ENCODE measurements around the gene DYNLRB1.

Gene DYNLRB1

GRCh38 chr20:34547844-34548613, 31.8 kb downstream of the DYNLRB1 start:
- no peak for TF ChIP-seq CTCF (IDR thresholded peaks at IDR 0.05; ENCODE audit: control insufficient read depth, extremely low read depth, insufficient read depth)
- no peak for DNase-seq (ENCODE audit: low read depth)
- H3K4me3 ChIP-seq (ENCODE audit: low read depth, low read length) = no peak overlapping the region

DNA sequence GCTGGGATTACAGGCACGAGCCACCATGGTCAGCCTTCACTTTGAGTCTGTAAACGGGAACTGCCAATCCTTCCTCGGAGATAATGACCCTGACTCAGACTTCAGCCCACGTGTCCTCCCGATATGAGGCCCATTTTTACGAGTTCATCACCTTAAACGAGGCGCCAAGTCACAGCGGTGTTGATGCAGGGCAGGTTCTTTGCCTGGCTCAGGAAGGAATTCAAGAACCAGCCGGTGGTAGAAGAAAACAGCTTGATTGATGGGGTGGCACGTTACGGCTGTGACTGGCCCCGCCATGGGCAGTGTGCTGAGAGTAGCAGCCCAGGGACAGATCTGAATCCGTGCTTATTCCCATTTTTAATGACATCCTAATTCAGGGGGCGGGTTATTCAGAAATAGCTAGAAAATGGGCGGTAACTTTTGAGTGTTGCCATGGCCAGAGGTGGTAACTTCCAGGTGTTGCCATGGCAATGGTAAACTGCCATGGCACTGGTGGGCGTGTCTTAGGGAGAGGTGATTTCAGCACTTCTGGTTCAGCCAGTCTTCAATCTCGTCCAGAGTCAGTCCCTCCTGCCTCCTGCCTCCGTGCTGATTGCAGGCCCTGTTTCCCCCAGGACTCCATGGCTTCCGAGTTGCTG, 33.2 kb downstream of the DYNLRB1 start:
- H3K4me3 ChIP-seq (ENCODE audit: low read depth, low read length) = no peak overlapping the region
- TF ChIP-seq CTCF (IDR thresholded peaks at IDR 0.05; ENCODE audit: control insufficient read depth, extremely low read depth, insufficient read depth) = no peak
- DNase-seq (ENCODE audit: low read depth) = peak; percentile 81

DNA sequence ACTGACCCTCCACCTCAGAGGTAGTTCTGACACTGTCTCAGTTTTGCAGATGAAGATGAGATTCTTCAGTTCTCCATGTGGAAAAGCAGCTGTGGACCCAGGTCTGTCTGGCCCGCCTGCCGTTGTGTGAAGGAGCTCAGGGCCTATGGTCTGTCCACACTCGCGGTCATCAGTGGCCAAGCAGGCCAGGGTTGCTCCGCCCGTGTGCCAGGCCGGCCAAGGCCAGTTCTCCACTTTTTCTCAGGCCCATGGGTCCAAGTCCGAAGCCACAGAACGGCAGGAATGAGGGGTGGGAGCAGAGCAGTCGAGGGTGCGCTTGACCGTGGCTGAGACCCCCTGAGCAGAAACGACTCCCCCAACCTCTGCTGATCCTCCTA, 33.7 kb downstream of the DYNLRB1 start:
- DNase-seq (ENCODE audit: low read depth) = no peak
- no peak overlapping the region for H3K4me3 ChIP-seq (ENCODE audit: low read depth, low read length)
- TF ChIP-seq CTCF (IDR thresholded peaks at IDR 0.05; ENCODE audit: control insufficient read depth, extremely low read depth, insufficient read depth) = no peak

- TF ChIP-seq CTCF (IDR thresholded peaks at IDR 0.05; ENCODE audit: control insufficient read depth, extremely low read depth, insufficient read depth) = no peak
- H3K4me3 ChIP-seq (ENCODE audit: low read depth, low read length) = no peak overlapping the region
- no peak for DNase-seq (ENCODE audit: low read depth)
Observed at GRCh38 chr20:34552569-34552968, 36.3 kb downstream of the DYNLRB1 start.

DNA sequence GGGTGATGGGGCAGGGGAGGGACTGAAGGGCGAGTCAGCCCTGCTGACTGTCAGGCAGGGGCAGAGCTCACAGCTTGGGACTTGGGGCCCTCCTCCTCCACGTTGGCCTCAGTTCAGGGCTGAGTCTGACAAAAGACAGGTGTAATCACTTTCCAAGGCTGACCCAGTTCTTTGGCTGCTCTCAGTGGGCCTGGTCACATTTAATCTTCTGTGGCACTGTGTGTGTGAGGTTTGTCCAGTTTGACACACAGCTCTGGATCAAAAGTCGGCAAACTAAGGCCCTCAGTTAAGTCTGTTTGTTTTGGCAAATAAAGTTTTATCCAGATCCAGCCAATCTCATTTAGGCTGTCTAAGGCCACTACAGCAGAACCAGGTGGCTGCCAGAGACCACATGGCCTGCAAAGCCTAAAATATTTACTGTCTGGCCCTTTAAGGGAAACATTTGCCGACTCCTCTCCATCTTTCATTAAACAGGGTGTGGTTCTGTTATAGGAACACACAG, 37.2 kb downstream of the DYNLRB1 start:
- no peak for TF ChIP-seq CTCF (IDR thresholded peaks at IDR 0.05; ENCODE audit: control insufficient read depth, extremely low read depth, insufficient read depth)
- no peak overlapping the region for H3K4me3 ChIP-seq (ENCODE audit: low read depth, low read length)
- peak; percentile 91 for DNase-seq (ENCODE audit: low read depth)

DNA sequence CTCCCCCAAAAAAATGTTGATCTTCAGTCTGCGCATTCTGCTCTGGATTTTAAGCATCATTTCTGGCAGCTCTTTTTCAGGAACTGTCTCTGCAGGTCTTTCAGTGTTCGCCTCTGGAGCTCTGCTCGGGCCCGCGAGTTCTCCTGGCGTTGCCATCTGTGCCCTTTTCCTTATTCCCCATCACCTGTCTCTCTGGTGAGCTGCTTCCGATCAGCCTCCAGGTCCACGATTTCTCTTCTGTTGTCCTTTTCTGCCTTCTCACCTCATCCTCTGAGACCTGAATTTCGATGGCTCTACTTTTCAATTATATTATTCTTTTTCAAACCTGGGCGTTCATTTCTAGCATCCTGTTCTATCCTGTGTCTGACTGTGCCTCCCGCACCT, 41.7 kb downstream of the DYNLRB1 start:
- peak overlapping the region; percentile 43 for H3K4me3 ChIP-seq (ENCODE audit: low read depth, low read length)
- no peak for TF ChIP-seq CTCF (IDR thresholded peaks at IDR 0.05; ENCODE audit: control insufficient read depth, extremely low read depth, insufficient read depth)
- DNase-seq (ENCODE audit: low read depth) = no peak

All from LNCaP clone FGC (cell line).